Brain microvascular endothelial cell (primary cell): ENCODE results near the gene C3.

Experiments used
- DNase-seq: peaks from one replicate; pipeline ENCODE4 v3.0.0-alpha.2; 2020
- H3K27ac ChIP-seq: fragments of 250-450 bp; sonication (Bioruptor Pico); 2 replicates; pipeline ENCODE4 v1.5.1; 2020; ENCODE audit warnings: mild to moderate bottlenecking, moderate library complexity
- H3K27me3 ChIP-seq: fragments of 250-450 bp; sonication (Bioruptor Pico); replicated peaks from 2 replicates; pipeline ENCODE4 v1.5.1; 2020; ENCODE audit warnings: mild to moderate bottlenecking
- H3K36me3 ChIP-seq: fragments of 250-450 bp; sonication (Bioruptor Pico); replicated peaks from 2 replicates; pipeline ENCODE4 v1.5.1; 2020; ENCODE audit warnings: mild to moderate bottlenecking
- H3K4me3 ChIP-seq: 2 replicates; pipeline ENCODE4 v1.5.1; 2011; ENCODE audit warnings: low read depth, mild to moderate bottlenecking, control low read depth, low read length, moderate library complexity
- in situ Hi-C: cut with HindIII; loops from 2 replicates; pipeline ENCODE4 v1.10.0; 2017; ENCODE audit warnings: low sequenced_read_pairs, low pct_ligation_motif_present
- TF ChIP-seq, protein P1 (sequence below): IDR thresholded peaks from 2 replicates; pipeline ENCODE4 v1.5.1; 2011; ENCODE audit warnings: low read depth, mild to moderate bottlenecking, moderate library complexity, low read length, control low read depth, inconsistent platforms; ENCODE audit errors: missing control alignments

Gene C3

DNA sequence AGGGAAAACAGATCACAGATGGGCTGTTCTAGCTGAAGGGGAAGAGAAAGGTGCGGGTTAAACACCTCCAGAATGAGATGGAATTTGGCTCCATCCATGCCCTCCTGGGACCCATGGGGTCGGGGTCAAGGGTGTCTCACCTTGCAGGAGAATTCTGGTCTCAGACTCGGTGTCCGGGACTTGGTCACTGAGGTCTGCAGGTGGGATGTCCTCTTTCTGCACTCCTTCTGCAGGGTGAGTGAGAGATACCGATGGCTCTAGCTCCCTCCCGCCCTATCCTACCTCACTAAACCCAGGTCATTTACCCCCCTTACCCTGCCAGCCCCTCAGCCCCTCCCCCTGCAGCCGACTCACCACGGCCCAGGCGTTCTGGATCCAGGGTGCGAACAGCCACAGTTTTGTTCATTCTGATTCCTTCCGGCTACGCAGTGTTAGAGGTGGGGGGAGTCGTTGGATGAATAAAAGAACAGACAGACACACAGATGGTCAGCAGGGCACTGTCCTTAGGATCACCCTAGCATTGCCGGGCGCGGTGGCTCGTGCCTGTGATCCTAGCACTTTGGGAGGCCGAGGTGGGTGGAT, 24.1 kb downstream of the C3 start:
- H3K27ac ChIP-seq: no peak overlapping the region

DNA sequence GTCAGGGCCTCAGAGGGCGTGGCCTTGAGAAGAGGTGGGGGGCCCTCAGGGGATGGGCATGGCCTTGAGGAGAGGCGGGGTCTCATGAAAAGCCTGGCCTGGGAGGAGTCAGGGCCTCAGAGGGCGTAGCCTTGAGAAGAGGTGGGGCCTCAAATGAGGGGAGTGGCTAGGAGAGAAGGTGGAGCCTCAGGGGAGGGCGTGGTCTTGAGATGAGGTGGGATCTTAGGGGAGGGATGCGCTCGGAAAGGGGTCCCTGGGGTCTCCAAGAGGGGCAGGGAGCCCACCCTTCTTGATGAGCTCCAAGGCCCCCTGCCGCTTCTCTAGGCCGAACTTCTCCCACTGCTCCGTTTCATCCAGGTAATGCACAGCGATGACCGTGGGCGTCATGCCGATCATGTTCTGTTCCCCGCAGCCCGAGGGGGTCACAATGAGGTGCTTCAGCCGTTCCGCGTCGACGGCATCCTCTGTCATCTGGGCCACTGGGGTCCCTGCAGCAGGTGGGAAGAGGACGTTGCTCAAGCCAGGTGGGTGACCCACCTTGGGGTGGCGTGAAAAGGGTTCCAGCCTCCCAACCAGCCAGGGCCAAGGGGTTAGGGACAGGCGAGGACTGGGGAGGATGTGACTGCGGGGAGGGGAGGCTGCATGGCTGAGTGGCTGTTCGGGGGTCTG, 26.2 kb downstream of the C3 start:
- Histone ChIP-seq H3K36me3 (no peaks in the 10 kb centered on the region), H3K27me3 (no peaks in the 10 kb centered on the region), H3K27ac (no peak overlapping the region), H3K4me3 (no peak overlapping the region)
- in situ Hi-C loops: no loop called here
- TF ChIP-seq, protein P1, sequence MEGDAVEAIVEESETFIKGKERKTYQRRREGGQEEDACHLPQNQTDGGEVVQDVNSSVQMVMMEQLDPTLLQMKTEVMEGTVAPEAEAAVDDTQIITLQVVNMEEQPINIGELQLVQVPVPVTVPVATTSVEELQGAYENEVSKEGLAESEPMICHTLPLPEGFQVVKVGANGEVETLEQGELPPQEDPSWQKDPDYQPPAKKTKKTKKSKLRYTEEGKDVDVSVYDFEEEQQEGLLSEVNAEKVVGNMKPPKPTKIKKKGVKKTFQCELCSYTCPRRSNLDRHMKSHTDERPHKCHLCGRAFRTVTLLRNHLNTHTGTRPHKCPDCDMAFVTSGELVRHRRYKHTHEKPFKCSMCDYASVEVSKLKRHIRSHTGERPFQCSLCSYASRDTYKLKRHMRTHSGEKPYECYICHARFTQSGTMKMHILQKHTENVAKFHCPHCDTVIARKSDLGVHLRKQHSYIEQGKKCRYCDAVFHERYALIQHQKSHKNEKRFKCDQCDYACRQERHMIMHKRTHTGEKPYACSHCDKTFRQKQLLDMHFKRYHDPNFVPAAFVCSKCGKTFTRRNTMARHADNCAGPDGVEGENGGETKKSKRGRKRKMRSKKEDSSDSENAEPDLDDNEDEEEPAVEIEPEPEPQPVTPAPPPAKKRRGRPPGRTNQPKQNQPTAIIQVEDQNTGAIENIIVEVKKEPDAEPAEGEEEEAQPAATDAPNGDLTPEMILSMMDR: no peak
- no peak for DNase-seq

More for the DNA sequence above, 24.1 kb downstream of the C3 start:
- Histone ChIP-seq H3K27me3 (no peaks in the 10 kb centered on the region), H3K4me3 (no peak overlapping the region), H3K36me3 (no peaks in the 10 kb centered on the region)
- DNase-seq: no peak
- TF ChIP-seq, protein P1: no peak
- in situ Hi-C loops: no loop called here

DNA sequence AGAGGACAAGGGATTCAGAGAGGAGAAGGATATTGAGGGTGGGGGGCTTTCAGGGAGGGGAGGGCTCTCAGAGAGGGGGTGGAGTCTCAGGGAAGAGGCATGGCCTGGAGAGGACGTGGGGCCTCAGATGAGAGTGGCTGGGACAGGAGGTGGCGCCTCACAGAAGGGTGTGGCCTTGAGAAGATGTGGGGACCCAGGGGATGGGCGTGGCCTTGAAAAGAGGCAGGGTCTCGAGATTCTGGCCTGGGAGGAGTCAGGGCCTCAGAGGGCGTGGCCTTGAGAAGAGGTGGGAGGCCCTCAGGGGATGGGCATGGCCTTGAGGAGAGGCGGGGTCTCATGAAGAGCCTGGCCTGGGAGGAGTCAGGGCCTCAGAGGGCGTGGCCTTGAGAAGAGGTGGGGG, 26.8 kb downstream of the C3 start:
- Histone ChIP-seq H3K27ac (no peak overlapping the region), H3K36me3 (no peaks in the 10 kb centered on the region), H3K27me3 (no peaks in the 10 kb centered on the region), H3K4me3 (no peak overlapping the region)
- in situ Hi-C loops: no loop called here
- TF ChIP-seq, protein P1: no peak
- no peak for DNase-seq

DNA sequence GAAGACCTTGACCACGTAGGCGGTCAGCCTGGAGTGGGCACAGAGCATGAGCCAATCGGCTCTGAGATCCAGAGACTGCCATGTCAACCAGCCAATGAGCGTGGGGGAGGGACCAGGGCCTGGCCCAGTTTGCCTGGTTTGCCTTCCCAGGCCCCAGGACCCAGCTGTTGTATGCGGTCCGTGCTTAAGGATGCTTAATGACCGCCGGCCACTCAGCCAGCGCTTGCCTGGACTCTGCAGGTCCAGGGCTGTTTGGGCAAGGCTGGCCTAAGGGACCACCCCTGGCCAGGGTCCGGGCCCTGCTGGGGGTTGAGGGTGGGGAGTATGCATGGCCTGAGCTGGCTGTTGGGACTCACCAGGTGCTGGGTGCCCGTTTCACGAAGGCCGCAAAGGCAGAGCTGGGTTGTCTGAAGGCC, 27.4 kb downstream of the C3 start:
- in situ Hi-C loops: no loop called here
- H3K27ac ChIP-seq: no peak overlapping the region
- DNase-seq: no peak
- TF ChIP-seq, protein P1: no peak
- H3K4me3 ChIP-seq: no peak overlapping the region
- H3K36me3 ChIP-seq: no peaks in the 10 kb centered on the region
- H3K27me3 ChIP-seq: no peaks in the 10 kb centered on the region

DNA sequence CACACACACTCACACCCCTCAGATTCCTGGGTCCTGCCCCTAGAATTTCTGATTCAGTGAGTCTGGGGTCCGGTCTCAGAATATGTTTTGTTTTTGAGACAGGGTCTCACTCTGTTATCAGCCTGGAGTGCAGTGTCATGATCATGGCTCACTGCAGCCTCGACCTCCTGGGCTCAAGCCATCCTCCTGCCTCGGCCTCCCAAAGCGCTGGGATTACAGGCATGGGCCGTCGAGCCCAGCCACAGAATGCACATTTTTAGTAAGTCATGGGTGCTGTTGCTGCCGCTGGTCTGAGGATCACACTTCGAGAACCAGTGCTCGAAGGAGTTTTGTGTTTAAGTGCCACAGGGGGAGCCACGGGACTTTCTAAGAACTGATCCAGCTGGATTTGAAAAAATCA, 28.4 kb downstream of the C3 start:
- TF ChIP-seq, protein P1: no peak
- no peak for DNase-seq
- in situ Hi-C loops: no loop called here
- Histone ChIP-seq H3K36me3 (no peaks in the 10 kb centered on the region), H3K27me3 (no peaks in the 10 kb centered on the region), H3K4me3 (no peak overlapping the region), H3K27ac (no peak overlapping the region)

DNA sequence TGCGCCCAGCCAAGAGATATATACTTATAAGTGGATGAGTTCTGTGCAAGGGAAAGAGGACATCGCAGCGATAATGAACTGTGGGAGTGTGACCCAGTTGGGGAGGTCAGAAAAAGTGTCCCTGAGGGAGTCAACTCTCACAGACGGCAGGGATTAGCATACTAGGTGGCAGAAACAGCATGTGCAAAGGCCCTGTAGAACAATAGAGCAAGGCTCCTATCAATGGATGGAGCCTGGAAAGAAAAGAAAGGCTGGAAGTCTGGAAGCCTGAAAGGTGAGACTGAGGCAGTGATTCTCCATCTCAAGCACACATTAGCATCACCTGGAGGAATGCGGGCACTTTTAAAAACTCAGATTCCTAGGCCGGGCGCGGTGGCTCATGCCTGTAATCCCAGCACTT, 29.1 kb downstream of the C3 start:
- Histone ChIP-seq H3K36me3 (no peaks in the 10 kb centered on the region), H3K27me3 (no peaks in the 10 kb centered on the region), H3K4me3 (no peak overlapping the region), H3K27ac (no peak overlapping the region)
- in situ Hi-C loops: no loop called here
- DNase-seq: no peak
- TF ChIP-seq, protein P1: no peak
